NCI-H1436 (cell line): ENCODE results near the gene TKTL1.
"Not testable (repeated sequence)": the region's sequence is repeated elsewhere in the genome, so short reads cannot be mapped to it uniquely, and the experiment has no call there.

Experiments
- DNase-seq: peaks from one replicate; lab custom pipeline; 2025; lab: John Stamatoyannopoulos, UW

TKTL1 gene

GRCh38 chrX:154343620-154344019 lies 48.0 kb downstream of the TKTL1 start:
- not testable (repeated sequence) for DNase-seq

GRCh38 chrX:154348114-154348531 lies 52.5 kb downstream of the TKTL1 start:
- no peak for DNase-seq

- no peak for DNase-seq
Observed at GRCh38 chrX:154348646-154349358, 53.2 kb downstream of the TKTL1 start.

GRCh38 chrX:154349359-154349935 lies 53.9 kb downstream of the TKTL1 start:
- DNase-seq, result no peak

- DNase-seq, result no peak
Observed at GRCh38 chrX:154349979-154350378, 54.4 kb downstream of the TKTL1 start.

DNA sequence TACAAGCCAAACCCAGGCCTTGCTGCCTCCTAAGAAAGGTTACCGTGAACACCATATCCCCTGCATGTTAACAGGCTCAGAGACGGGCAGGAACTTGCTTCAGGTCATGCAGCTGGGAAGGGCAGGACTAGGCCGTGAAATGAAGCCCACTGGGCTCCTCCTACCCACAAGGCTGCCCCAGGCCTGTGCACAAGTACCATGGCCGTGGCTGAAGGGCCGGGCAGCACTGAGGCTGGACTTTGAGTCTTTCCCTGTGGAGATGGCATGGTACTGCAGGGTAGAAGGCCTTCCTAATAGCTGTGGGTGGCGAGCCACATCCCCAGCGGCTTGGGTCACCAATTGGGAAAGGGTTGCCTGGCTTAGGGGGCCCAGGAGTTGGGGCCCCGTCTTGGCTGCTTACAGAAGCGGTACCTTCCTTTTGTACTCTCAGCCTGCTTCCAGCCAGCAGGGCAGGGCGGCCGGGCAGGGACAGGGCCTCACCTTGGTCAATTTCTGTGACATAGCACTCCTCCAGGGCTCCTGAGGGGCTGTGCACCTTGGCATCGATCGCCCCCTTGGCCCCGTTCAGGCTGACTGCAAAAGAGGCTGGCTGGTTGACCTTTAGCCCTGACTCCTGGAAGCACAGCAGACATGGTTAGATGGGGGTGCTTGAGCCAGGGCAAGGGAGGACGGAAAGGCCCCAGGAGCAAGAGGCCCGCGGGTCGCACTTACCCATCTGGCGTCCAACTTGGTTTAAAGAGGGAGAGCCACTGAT lies 55.0 kb downstream of the TKTL1 start:
- DNase-seq, result no peak

DNA sequence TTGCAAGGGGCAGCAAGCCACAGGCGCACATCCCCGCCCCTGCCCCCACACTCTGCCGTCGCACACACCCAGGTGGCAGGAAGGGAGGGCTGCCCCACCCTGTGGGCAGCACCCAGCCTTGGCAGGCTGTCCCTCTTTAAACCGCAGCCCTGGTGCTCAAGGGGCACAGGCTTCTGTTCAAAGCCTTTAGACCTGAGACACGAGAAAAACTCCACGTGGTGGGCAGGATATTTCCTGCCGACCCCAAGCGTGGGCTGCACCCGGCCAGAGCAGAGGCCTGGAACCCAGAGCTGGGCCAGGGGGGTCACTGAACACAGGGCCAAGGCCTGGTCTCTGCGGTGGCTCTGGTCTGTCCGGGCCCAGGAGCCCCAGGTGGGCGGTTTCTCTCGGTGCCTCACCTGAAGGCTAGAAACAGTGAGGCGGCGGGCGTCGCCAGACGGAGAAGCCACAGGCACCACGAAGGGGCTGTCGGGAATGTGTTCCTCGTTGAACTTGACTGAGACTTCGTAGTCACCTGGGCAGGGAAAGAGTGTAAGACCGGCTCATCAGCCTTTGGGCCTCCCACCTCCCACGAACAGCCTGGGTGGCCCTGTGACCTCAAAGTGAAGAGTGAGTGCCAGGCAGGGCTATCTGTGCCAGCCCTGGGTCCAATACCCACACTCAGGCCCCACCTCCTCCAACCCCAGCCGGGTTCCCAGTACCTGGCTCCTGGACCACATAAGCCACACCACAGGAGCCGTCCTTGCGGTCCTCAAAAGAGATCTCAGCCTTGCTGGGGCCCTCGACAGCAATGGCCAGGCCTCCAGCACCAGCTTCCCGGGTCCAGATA lies 55.8 kb downstream of the TKTL1 start:
- DNase-seq, result no peak

DNA sequence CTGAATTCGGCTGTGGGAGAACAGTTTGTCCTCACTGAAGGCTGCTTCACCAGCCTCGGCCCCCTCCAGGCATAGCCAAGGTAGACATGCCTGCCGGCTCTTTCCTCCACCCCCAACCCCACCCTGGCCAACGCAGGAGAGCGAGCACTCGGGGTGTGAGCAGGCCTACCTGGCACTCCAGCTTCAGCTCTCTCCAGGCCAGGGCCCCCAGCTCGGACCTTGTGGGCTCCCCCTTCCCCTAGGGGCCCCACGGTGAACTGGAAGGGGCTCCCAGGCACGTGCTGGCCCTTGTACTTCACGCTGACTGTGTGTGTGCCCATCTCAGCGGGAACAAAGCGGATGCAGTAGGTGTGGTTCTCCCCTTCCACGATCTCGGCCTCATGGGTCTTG lies 56.4 kb downstream of the TKTL1 start:
- DNase-seq, result no peak

GRCh38 chrX:154352466-154352865 lies 56.9 kb downstream of the TKTL1 start:
- DNase-seq, result no peak

GRCh38 chrX:154353172-154353843 lies 57.7 kb downstream of the TKTL1 start:
- DNase-seq, result no peak

- no peak for DNase-seq
Observed at GRCh38 chrX:154354013-154354412, 58.4 kb downstream of the TKTL1 start.

GRCh38 chrX:154354516-154354915 lies 58.9 kb downstream of the TKTL1 start:
- DNase-seq, result no peak

DNA sequence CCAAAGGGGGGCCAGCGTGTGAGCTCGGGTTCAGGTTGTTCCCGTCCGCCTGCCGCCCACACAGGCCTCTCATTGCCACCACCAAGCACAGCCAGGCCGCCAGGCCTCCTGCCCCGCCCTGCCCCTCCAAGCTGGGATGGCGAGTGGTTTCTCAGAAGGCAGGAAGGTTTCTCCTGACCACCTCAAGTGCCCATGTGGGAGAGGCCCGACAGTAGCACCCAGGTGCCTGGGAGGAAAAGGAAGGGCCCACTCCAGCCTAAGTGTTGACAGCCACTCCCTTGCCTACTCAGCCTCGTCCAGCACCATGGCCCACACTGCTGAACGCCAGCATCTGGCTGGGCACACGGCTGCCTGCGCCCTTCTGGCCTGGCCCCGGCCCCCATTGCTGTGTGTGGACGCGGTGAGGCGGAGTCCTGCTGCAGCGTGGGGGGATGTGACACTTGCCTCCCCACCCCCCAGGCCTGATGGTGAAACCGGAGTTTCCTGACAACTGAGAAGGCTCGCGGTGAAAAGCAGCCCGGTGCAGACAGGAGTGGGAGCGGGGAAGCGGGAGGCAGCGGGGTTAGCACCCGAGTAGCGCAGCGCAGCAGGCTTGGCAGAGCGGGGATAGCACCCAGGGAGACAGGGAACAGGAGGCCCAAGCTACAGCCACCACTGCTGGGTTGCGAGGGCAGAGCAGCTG lies 59.6 kb downstream of the TKTL1 start:
- DNase-seq, result no peak

DNA sequence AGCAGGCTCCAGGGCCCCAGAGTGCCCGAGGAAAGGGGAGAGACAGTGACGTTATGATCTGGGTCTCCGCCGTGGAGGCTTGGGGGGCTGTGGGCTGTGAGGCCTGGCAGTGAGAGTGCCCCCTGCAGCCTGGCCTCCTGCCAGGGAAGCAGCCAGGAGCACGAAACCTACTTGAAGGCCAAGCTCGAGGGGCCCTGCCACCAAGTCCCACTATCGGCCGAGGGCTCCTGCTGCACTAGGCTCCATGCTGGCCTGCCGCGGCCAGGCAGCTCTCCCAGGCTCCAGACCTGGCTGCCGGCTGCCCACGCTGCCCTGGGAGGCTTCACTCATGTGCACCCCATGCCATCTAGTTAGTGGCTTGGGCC lies 60.2 kb downstream of the TKTL1 start:
- DNase-seq, result no peak

GRCh38 chrX:154356596-154356995 lies 61.0 kb downstream of the TKTL1 start:
- DNase-seq, result no peak

GRCh38 chrX:154357205-154357604 lies 61.6 kb downstream of the TKTL1 start:
- no peak for DNase-seq

- no peak for DNase-seq
Observed at GRCh38 chrX:154358011-154358410, 62.4 kb downstream of the TKTL1 start.

GRCh38 chrX:154358829-154359228 lies 63.2 kb downstream of the TKTL1 start:
- DNase-seq, result no peak

DNA sequence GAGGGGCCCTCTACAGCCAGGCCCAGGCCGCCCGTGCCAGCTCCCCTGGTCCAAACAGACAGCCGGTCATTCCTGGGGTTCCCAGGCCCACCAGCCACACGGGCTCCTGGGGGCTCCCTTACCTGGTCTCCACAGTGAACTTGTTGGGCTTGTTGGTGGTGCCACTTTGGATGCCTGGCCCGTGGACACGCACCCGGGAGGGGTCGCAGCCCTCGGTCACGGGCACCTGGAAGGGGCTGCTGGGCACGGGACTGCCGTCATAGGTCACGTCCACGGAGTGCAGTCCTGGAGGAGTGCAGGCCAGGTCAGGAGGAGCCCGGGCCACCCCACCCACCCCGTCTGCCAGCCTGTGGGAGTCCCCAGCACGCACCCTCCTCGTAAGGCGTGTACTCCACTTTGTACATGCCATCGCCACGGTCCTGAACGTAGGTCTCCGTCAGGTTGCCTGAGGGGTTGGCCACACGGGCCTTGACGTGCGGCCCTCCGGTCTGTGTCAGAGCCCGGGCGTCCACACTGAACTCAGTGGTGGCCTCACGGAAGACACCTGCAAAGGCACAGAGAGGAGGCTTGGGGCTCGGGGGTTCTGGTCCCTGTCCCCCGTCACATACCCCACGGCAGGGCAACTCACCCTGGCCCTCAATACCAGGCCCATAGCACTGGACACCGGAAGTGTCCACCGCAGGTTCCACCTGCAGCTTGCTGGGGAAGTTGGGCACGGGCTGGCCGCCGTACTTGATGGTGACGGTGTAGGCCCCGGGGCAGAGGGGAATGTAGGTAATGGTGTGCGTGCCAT lies 64.0 kb downstream of the TKTL1 start:
- DNase-seq, result no peak

- DNase-seq, result no peak
Observed at GRCh38 chrX:154360155-154360713, 64.6 kb downstream of the TKTL1 start.
